LNCAP (cell line): ENCODE measurements around the gene CRYBG1.

Experiments used
- CTCF ChIP-seq: fragments of 450-650 bp; IDR thresholded peaks from 2 replicates; pipeline ENCODE4 v1.5.1; 2017; ENCODE audit warnings: mild to moderate bottlenecking

Gene CRYBG1

DNA sequence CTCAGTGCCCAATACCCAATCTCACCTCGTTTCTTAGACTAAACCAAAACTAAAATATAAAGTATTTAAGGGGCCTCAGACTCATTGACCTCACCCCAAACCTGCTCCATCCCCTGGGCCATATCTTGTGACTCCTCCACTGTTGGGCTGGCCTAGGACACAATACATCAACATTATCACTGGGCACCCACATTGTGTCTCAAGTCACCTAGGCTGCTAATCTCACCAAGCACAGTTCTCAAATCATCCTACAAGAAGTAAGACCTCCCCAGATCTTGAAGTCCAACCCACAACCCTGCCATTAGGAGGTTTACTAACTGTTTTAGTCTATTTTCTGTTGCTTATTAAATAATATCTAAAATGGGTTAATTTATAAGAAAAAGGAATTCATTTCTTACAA is 96.2 kb downstream of the CRYBG1 start:
- no peak for TF ChIP-seq CTCF

GRCh38 chr6:106458021-106458986 is 97.8 kb downstream of the CRYBG1 start:
- no peak for TF ChIP-seq CTCF

DNA sequence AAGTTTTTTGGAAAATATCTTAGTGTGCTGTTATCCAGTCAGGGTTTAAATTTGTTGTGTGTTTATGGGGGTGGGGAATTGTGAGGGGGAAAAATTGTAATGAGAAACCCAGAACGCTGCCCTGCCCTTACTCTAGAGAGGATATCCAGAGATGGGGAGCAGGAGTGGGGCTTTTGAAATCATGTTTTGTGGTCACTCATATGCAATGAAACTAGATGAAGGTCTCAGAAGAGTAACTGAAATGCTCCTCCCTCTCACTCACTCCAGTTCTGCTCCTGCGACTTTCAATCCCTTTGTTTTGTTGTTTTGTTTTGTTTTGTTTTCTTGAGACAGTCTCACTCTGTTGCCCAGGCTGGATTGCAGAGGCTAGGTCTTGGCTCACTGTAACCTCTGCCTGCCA is 100.0 kb downstream of the CRYBG1 start:
- no peak for TF ChIP-seq CTCF

- no peak for TF ChIP-seq CTCF
Observed at GRCh38 chr6:106461084-106461483, 100.6 kb downstream of the CRYBG1 start.

GRCh38 chr6:106462923-106463557 is 102.5 kb downstream of the CRYBG1 start:
- no peak for TF ChIP-seq CTCF

GRCh38 chr6:106466211-106466610 is 105.7 kb downstream of the CRYBG1 start:
- TF ChIP-seq CTCF = no peak

DNA sequence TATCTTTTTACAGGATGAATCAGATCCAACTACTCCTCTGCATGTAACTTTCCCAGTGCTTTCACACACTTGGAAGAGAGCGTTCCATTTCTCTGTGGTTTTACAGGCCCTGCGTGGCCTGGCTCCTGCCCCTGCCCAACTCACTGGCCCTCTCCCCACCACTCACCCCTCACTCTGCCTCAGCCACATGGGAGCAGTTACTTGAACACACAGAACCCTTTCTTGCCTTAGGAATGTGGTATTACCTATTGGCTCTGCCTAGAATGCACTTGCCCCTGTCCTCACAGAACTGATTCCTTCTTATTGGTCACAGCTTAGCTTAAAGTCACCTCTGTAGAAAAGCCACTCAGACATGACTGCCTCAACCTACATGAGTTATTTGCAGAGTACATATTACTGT is 108.4 kb downstream of the CRYBG1 start:
- no peak for TF ChIP-seq CTCF
